Measurements from ENCODE around the gene PRKAA1.

Gene PRKAA1

DNA sequence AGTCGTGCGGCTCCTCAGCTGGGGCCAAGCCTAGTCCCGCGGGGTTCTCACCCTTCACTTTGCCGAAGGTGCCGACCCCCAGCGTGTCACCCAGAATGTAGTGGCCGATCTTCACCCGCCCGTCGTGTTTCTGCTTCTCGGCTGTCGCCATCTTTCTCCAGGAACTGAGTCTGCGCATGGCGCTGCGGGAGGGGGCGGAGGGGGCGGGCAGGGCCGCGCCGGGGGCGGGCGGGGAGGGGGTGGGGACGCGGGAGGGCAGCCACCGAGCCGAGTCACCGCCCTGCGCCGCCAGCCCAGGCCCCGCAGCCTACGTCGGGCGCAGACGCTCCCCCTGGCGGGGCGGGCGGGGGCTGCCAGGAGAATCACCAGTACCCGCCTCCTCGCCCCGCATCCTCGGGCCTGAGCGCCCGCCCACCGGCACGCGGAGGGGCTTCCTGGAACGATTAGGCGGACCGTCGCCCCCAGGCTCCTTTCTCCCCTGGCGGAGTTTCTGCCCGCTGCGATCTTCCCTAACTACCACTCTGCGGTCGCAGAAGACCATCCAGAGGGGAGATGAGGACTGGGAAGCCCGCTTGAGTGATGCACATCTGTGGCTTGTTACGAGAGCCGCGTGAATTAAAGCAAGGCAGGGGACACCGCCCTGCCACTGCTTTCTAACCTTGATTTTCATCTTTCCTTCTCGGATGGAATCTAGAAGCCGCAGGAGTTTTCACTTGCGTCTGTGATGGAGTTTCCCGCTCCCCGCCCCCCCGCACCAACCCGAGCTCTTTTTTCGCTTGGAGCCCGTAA is at the start of gene PRKAA1:
Gene PRKAA1 (minus strand): TSS at position 363 of the 789 bp plus-strand sequence. CDS start 185 bp downstream, at position 178.
- peak; percentile 49 for TF ChIP-seq CTCF (IDR thresholded peaks at IDR 0.05; ENCODE audit: low read depth, low read length, missing control alignments)
- H3K4me3 ChIP-seq (replicated peaks; ENCODE audit: low read depth, low read length): peak within 1 kb of the TSS; percentile 83
- DNase-seq (ENCODE audit: extremely low read depth, low read depth): peak; percentile 31

DNA sequence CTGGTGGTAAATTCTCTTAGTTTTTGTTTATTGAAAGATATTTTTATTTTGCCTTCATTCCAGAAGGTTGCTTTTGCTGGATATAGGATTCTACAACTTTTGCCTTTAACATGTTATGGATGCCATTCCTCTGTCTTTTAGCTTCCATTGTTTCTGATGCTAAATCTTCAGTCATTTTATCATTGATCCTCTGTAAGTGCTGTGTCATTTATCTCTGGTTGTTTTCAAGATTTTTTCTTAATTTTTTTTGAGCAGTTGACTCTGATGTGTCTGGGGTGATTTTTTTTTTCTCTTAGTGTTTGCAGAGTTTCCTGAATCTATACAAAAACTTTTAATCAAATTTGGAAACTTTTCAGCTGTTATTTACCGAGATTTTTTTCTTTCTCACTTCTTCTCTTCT is 49.4 kb upstream of the PRKAA1 start:
- TF ChIP-seq CTCF (IDR thresholded peaks at IDR 0.05; ENCODE audit: low read depth, low read length, missing control alignments): no peak
- no peak for DNase-seq (ENCODE audit: extremely low read depth, low read depth)
- H3K4me3 ChIP-seq (replicated peaks; ENCODE audit: low read depth, low read length): no peak overlapping the region

- DNase-seq (ENCODE audit: extremely low read depth, low read depth): no peak
- H3K4me3 ChIP-seq (replicated peaks; ENCODE audit: low read depth, low read length): no peak overlapping the region
- no peak for TF ChIP-seq CTCF (IDR thresholded peaks at IDR 0.05; ENCODE audit: low read depth, low read length, missing control alignments)
Measured at GRCh38 chr5:40846371-40846770, 48.2 kb upstream of the PRKAA1 start.

DNA sequence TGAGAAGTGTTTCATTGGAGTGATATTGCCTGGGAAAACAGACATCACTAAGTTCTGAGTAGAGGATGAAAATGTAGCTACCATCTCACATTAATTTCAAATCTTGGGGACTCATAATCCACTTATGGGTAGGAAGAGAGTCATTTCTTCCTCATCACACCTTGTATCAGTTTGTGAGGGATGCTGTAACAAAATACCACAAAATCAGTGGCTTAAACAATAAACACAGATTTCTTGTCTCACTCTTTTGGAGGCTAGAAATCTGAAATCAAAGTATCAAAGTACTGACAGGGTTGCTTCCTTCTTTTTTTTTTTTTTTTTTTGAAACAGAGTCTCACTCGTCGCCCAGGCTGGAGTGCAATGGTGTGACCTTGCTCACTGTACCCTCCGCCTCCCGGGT is 46.4 kb upstream of the PRKAA1 start:
- no peak for DNase-seq (ENCODE audit: extremely low read depth, low read depth)
- no peak for TF ChIP-seq CTCF (IDR thresholded peaks at IDR 0.05; ENCODE audit: low read depth, low read length, missing control alignments)
- H3K4me3 ChIP-seq (replicated peaks; ENCODE audit: low read depth, low read length): no peak overlapping the region

- H3K4me3 ChIP-seq (replicated peaks; ENCODE audit: low read depth, low read length): no peak overlapping the region
- TF ChIP-seq CTCF (IDR thresholded peaks at IDR 0.05; ENCODE audit: low read depth, low read length, missing control alignments): no peak
- DNase-seq (ENCODE audit: extremely low read depth, low read depth): no peak
Measured at GRCh38 chr5:40842351-40842750, 44.2 kb upstream of the PRKAA1 start.

GRCh38 chr5:40841068-40841805 is 43.1 kb upstream of the PRKAA1 start, which contains the start of gene CARD6:
CARD6 (plus strand) TSS chr5:40841367; CDS start chr5:40841383, 16 bp downstream.
- TF ChIP-seq CTCF (IDR thresholded peaks at IDR 0.05; ENCODE audit: low read depth, low read length, missing control alignments): no peak
- H3K4me3 ChIP-seq (replicated peaks; ENCODE audit: low read depth, low read length): no peak within 1 kb of the TSS
- DNase-seq (ENCODE audit: extremely low read depth, low read depth): no peak

Data from HFF-Myc (cell line).